Umbilical cord (tissue), 2 donors: ENCODE measurements around the gene ZBTB37. TPM values are rescaled to one million over a fixed set of nuclear protein-coding genes. Genes with fewer than 3 reads are reported as not detected.
"Not testable (repeated sequence)": the region's sequence is repeated elsewhere in the genome, so short reads cannot be mapped to it uniquely, and the experiment has no call there.

ENCODE experiments used
- DNase-seq: peaks from one replicate; pipeline ENCODE4 v3.0.0-alpha.2; 2015; ENCODE audit warnings: low spot score
- total RNA-seq: library from RNA; depleted of rRNA; stranded (reverse); fragments of >200 nt; gene quantifications from one replicate; pipeline ENCODE4 v1.2.3, GENCODE V29; 2014; ENCODE audit warnings: low replicate concordance; ENCODE audit not compliant: insufficient read depth

The ZBTB37 gene
- total RNA-seq, 1 donor from 2014 or later = 14.9 TPM

DNA sequence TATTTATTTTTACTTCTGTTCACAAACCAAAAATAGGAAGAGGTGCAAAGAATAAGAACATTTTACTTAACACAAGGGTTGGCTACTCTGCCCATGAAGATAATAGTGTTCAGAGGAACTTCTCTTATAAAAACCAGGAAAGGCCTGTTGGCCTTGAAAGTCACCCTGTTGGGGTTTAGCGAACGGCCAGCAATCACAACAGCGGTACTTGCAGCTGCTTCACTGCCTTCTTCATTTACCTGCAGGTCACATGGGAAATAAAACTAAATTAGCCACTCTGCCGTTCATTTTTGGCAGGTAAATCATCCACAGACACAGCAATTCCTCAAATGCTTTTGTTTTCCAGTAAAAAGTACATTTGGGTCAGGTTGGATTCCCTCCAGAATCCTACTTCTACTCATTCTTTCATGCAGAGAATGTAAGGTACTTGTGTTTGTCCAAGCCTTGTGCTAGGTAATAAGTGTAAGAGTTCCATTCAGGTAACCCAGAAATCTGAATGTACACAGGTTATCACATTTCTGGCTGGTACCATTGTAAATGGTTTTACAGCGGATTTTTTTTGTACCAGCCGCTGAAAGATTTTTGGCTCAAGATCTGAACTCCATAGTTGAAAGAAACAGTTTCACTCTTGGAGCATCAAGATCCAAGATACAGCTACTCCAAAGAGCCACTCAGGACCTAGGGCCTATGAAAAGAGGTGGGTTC lies 35.8 kb downstream of the ZBTB37 start:
- no peak for DNase-seq

- no peak for DNase-seq
These were observed 44.9 kb downstream of the ZBTB37 start for GRCh38 chr1:173913111-173913510.

DNA sequence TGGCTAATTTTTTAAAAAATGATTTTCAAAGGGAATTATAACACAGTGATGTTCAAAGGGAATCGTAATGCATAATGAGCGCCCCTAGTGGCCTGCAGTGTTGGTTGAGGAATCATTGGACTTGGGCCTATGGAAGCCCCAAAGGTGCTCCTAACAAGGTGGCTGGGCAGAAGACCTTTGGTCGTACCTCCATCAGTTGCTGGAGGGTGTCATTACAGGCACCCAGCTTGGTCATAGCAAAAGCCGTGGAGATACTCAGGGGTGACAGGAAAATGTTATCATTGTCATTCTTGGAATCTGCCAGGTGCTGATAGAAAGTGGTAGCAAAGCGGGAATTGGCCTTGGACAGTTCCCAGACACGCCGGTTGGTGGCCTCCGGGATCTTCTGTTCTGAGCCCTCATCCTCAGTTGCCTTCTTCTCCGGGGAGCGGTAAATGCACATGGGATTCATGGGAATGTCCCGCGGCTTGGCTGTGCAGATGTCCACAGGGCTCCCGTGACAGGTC lies 46.2 kb downstream of the ZBTB37 start:
- DNase-seq = no peak

DNA sequence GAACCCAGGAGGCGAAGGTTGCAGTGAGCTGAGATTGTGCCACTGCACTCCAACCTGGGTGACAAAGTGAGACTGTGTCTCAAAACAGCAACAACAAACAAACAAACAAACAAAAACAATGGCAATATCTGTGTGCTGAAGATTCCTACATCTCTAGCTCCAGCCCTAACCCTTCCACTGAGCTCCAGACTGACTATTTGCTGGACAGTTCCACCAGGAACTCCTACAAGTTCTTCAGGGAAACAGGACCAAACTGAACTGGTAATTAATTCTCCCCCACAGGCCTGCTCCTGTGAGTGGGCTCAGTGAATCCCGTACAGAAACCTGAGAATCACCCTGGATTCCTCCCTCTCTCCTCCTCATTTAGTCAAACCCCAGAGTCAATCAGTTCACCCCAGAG lies 47.4 kb downstream of the ZBTB37 start:
- no peak for DNase-seq

DNA sequence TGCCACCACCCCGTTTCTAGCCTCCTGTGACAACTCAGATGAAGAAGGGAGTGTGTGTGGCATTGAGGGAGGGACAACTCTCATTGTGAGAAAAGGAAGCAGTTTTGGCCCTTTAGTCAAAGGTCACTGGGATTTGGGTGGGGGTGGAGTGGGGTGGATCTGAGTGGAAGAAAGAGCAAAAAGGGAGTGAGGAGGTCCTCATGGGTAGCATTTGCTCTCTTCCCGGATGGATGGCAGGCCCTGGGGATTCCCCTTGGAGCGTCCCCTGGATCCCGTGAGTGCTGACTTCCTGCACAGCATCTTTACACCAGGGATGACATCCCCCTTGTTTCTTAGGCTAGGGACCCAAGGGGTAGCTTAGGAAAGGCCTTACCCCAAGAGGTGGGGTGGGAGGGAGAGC lies 48.5 kb downstream of the ZBTB37 start:
- no peak for DNase-seq

DNA sequence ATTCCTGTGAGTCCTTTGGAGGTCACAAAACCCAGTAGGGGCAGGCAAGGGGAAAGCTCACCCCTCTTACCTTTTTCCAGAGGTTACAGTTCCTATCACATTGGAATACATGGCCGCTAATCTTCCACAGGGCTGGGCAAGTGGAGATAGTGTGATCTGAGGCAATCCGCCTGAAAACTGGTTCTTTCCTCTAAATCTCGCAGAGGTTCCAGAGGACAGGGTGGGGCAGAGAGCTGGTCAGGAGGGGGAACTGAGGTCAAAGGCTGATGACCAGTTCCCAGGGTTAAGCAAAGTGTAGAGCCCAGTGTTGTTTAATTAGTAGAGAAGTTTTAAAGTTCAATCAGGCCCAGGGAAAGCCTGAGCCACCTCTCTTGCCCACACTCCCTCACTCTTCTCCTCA lies 49.0 kb downstream of the ZBTB37 start, which contains the start of gene SERPINC1:
TSS of gene SERPINC1 (minus strand) at position 179 of the 400 bp plus-strand sequence. CDS start at position 111, 68 bp downstream.
- no peak for DNase-seq

DNA sequence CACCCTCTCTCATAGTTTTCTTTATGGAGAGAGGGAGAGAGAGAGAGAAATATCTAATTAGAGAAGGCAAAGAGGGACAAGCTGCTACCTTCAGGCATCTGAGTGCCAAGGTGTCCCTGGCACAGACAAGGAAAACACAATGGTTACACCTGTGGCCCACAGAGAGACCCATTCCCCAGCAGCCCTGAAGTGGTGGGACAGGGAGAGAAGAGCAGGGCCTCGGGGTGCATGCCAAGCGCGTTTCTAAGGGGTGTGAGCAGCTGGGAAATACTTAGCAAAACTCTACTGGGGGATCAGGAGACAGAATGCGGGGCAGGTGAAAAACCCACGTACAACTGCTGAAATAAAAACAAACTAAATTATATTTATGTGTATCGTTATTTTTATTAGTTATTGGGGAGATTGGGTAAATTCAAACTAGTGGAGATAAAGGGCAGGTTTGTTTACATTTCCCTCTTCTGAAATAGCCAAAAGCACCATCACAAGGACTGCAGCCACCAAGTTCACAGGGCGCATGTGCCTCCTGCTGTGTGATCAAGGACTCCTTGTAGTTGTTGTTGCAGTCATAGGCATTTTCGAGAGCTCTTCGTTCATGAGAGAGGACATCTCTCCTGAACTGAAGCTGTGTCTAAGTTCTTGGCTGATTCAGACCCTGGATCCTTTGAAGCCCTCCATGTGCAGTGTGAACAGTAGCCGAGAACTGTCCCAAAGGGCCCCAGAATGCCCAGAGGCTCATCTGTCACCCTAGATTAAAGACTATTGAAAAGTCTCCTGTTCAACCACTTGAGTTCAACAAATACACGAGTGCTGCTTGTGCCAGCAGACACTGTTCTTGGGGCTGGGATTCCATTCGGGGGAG lies 49.7 kb downstream of the ZBTB37 start:
- DNase-seq = no peak

DNA sequence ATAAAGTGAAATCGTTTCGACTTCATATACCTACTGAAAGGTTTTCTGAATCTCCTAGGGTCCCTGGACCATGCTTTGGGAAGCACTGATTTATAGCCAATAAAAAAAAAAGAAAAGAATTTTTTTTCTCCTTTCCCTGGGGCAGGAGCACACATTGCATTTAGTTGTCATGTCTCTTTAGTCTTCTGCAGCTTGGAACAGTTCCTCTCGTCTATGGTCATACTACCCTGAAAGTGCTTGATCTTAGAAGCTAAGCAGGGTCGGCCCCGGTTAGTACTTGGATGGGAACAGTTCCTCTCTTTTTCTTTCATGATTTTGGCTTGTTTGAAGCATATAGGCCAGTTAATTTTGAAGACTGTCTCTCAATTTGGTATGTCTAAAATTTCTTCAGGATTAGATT lies 52.7 kb downstream of the ZBTB37 start:
- DNase-seq = no peak

GRCh38 chr1:173925306-173926242 lies 57.4 kb downstream of the ZBTB37 start:
- no peak for DNase-seq

- DNase-seq = not testable (repeated sequence)
These were observed 62.4 kb downstream of the ZBTB37 start for GRCh38 chr1:173930541-173930940.

DNA sequence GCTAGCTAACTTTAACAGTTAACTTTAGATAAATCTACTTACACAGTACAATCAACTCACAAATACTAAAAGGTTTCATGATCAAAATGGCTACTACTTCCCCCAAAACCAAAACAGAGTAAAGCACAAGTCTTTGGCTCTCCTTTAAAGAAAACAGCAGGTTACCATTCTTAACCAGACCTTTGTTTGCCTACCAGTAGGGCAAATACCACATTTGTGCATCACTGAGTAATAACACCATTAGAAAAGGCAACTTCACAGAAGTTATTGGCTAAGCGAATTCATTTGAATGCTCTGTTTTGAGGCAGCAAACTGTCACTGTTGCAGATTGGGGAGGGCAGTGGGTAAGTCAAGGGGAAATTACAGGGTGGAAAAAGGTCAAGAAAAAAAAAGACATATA lies 66.3 kb downstream of the ZBTB37 start:
- DNase-seq = no peak

DNA sequence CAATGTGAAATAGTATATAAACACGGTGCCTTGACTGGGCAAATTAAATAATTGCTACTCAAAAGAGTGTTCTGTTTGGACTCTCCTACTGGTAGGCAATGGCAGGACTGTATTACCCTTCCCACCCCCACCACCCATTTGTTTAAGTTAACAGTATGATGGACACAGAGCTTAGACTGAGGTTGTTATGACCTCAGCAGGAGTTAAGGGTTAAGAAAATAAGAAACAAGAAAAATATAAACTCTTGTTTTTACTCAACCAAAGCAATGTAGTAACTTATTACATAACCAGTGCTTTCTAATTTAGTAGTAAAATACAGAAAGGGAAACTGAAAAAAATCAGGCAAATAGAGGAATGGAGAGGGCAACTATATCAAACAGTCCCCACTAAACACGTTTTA lies 68.9 kb downstream of the ZBTB37 start:
- no peak for DNase-seq

DNA sequence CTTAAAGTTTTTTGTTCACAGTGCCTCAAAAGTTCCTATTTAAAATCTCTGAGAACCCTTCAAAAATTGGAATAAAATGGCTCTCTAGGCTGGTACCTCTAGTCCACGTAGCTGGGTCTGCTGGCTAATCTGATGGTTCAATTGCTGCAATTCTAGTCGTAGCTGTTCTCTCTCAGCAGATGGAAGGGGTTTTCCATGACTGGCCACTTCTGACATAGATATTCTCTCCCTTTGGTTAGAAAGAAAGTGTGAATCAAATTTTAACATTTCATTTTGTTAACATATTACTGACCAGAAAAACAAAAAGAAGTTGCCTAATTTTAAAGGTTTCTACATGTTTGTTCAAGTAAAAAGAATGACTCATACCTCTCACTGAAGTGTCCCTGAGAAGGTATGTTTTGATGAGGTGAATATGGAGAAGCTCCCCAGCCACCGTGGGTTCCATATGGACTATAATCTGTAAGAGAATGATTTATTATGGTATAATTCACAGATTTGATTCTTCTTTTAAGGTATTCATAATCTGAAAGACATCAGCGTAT lies 78.3 kb downstream of the ZBTB37 start:
- no peak for DNase-seq

- DNase-seq = no peak
These were observed 80.4 kb downstream of the ZBTB37 start for GRCh38 chr1:173948594-173948993.

Other genes starting within 250 kb of the ZBTB37 start
- gene TEX50, start 233.0 kb upstream of the ZBTB37 start, total RNA-seq = not detected
- 10.1 TPM for gene ANKRD45, start 198.5 kb upstream of the ZBTB37 start, total RNA-seq
- 29.9 TPM for gene KLHL20, start 153.4 kb upstream of the ZBTB37 start, total RNA-seq
- 18.8 TPM for gene DARS2, start 43.7 kb upstream of the ZBTB37 start, total RNA-seq
- 12.5 TPM for gene CENPL, start 43.5 kb upstream of the ZBTB37 start, total RNA-seq
- gene GAS5, start 391 bp upstream of the ZBTB37 start, total RNA-seq = 428 TPM
- gene SERPINC1, start 48.9 kb downstream of the ZBTB37 start, total RNA-seq = not detected
- 20.2 TPM for gene RC3H1, start 154.0 kb downstream of the ZBTB37 start, total RNA-seq